Neutrophil (primary cell): Measurements from ENCODE around the gene RB1.
A peak's percentile ranks its signal among the peaks of the same experiment; 100 is the strongest.

Experiments used
- H3K27ac ChIP-seq: fragments of 200-600 bp; sonication (generic); 2 replicates; pipeline ENCODE4 v1.5.1; 2016; ENCODE audit warnings: mild to moderate bottlenecking, moderate library complexity
- H3K27me3 ChIP-seq: fragments of 200-600 bp; sonication (generic); 2 replicates; pipeline ENCODE4 v1.6.0; 2016; ENCODE audit warnings: mild to moderate bottlenecking
- H3K36me3 ChIP-seq: fragments of 200-600 bp; sonication (generic); 2 replicates; pipeline ENCODE4 v1.5.1; 2017
- H3K4me1 ChIP-seq, 2 experiments: fragments of 200-600 bp in 1 of 2; sonication (generic) in 1 of 2; 1 replicate in 1 of 2; 2 replicates in 1 of 2; pipeline versions ENCODE4 v1.5.1 to v1.6.1; 2013 to 2016; ENCODE audit warnings: low read depth in 1 of 2, low read length in 1 of 2, mild to moderate bottlenecking in 1 of 2, moderate library complexity in 1 of 2; ENCODE audit not compliant: control insufficient read depth in 1 of 2, insufficient read depth in 1 of 2
- H3K4me3 ChIP-seq, 2 experiments: fragments of 200-600 bp in 1 of 2; sonication (generic) in 1 of 2; 1 replicate in 1 of 2; 2 replicates in 1 of 2; pipeline ENCODE4 v1.5.1; 2013 to 2016; ENCODE audit warnings: low read depth in 1 of 2, low read length in 1 of 2, mild to moderate bottlenecking in 1 of 2, moderate library complexity in 1 of 2
- H3K9me3 ChIP-seq: fragments of 200-600 bp; sonication (generic); 2 replicates; pipeline ENCODE4 v1.5.1; 2016
- TF ChIP-seq, protein P1 (sequence below): fragments of 200-600 bp; sonication (generic); IDR thresholded peaks from 2 replicates; pipeline ENCODE4 v1.5.1; 2016; ENCODE audit warnings: antibody characterized with exemption

Gene RB1

DNA sequence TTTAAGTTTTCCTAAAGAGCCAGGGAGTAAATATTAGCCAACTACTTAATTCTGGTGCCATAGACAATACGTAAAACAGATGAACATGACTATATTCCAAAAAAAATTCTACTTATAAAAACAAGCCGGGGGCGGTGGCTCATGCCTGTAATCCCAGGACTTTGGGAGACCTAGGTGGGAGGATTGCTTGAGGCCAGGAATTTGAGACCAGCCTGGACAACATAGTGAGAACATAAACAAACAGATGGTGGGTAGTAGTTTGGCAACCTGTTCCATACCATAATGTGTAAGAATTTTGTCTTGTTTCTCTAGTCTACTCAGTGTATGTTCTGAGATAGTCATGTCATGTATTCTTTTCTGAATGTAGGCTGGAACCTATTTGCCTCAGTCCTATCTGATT is 45.1 kb upstream of the RB1 start:
- H3K36me3 ChIP-seq: peaks cover 100% of the 10 kb centered on the region
- TF ChIP-seq, protein P1, sequence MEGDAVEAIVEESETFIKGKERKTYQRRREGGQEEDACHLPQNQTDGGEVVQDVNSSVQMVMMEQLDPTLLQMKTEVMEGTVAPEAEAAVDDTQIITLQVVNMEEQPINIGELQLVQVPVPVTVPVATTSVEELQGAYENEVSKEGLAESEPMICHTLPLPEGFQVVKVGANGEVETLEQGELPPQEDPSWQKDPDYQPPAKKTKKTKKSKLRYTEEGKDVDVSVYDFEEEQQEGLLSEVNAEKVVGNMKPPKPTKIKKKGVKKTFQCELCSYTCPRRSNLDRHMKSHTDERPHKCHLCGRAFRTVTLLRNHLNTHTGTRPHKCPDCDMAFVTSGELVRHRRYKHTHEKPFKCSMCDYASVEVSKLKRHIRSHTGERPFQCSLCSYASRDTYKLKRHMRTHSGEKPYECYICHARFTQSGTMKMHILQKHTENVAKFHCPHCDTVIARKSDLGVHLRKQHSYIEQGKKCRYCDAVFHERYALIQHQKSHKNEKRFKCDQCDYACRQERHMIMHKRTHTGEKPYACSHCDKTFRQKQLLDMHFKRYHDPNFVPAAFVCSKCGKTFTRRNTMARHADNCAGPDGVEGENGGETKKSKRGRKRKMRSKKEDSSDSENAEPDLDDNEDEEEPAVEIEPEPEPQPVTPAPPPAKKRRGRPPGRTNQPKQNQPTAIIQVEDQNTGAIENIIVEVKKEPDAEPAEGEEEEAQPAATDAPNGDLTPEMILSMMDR: no peak

DNA sequence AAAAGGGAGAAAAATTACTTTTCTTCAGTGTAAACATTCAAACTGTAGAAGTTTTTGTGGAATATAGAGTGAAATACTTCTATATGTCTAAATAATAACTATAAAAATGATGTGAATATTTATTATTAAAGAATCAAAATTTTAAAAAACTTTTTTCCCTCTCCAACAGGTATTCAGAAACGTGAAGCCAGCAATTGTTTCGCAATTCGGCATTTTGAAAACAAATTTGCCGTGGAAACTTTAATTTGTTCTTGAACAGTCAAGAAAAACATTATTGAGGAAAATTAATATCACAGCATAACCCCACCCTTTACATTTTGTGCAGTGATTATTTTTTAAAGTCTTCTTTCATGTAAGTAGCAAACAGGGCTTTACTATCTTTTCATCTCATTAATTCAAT is 42.6 kb upstream of the RB1 start:
- no peaks in the 10 kb centered on the region for H3K4me1 ChIP-seq
- H3K4me3 ChIP-seq: no peak overlapping the region
- peak overlapping the region; percentile 18 for H3K27ac ChIP-seq
- TF ChIP-seq, protein P1: no peak
- H3K9me3 ChIP-seq: no peaks in the 10 kb centered on the region
- no peaks in the 10 kb centered on the region for H3K27me3 ChIP-seq
- peaks cover 100% of the 10 kb centered on the region for H3K36me3 ChIP-seq

More for the DNA sequence above, 45.1 kb upstream of the RB1 start:
- H3K9me3 ChIP-seq: no peaks in the 10 kb centered on the region
- H3K4me1 ChIP-seq: no peaks in the 10 kb centered on the region
- H3K4me3 ChIP-seq: no peak overlapping the region
- no peaks in the 10 kb centered on the region for H3K27me3 ChIP-seq
- no peak overlapping the region for H3K27ac ChIP-seq

DNA sequence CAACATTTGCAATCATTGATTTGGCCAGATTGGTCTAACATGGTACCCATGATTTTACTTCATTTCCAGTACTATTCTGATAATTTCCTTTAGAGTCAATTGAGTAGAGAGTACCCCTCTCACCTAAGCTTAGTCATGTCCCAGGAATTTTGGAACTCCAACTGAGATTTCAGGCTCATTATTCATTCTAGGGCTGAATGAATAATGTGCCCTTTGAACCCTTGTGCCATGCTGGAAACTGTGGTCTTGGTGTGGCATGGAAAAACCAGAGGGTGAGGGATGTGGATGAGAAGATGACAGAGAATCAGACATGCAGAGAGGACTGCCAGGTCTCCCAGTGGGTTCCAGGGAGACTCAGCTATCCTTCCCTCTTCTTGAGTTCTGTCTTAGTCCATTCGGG is 40.4 kb upstream of the RB1 start:
- Histone ChIP-seq H3K4me1 (no peaks in the 10 kb centered on the region), H3K36me3 (peaks cover 91% of the 10 kb centered on the region), H3K4me3 (no peak overlapping the region), H3K9me3 (no peaks in the 10 kb centered on the region), H3K27ac (peak overlapping the region; percentile 26), H3K27me3 (no peaks in the 10 kb centered on the region)
- TF ChIP-seq, protein P1: no peak

DNA sequence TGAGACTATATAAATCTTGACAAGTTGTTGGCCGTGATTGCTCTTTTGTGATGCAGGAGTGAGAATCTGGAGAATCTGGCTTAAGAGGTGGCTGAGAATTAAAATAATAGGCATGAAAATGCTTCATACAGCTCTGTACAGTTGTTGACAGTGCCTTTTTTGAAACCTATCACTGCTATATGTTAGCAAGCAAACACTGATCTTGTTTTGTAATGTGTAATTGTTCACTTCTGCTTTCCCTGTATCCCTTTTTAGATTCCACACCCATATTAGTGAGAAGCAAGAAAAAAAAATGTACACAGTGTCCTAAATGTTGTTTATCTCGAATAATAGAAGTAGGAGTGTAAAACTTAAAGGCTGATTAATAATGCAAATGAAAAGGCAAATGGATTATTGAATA is 39.5 kb upstream of the RB1 start:
- peaks cover 82% of the 10 kb centered on the region for H3K36me3 ChIP-seq
- no peaks in the 10 kb centered on the region for H3K4me1 ChIP-seq
- H3K27me3 ChIP-seq: no peaks in the 10 kb centered on the region
- H3K27ac ChIP-seq: peak overlapping the region; percentile 26
- no peak overlapping the region for H3K4me3 ChIP-seq
- no peaks in the 10 kb centered on the region for H3K9me3 ChIP-seq
- TF ChIP-seq, protein P1: no peak

DNA sequence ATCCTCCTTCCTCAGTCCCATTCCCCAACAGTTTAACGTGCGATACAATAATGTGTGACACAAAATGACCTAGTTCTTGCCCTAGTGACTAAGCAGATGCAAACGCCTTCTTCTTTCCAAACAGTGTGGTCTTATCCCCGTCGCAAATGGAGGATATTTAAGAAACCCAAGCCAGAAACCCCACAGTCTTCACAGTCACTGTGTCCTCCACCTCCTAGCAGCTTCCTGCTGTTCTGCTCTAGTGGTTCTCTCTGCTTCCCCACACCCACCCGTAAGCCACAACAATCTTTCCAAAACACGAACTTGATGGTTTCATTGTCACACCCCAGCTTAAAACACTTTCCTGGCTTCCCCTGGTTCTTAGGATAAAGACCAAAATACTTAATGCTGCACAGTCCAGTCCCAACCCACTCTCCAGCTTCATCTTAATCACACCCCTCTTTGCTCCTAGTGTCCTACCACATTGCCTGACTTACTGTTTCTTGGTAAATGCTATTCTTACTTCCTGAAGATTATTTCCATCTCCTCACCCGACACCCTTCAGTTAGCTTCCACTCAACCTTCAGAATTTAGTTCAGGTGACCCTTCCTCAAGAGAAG is 38.2 kb upstream of the RB1 start:
- H3K9me3 ChIP-seq: no peaks in the 10 kb centered on the region
- peaks cover 82% of the 10 kb centered on the region for H3K36me3 ChIP-seq
- H3K4me1 ChIP-seq: no peaks in the 10 kb centered on the region
- no peak overlapping the region for H3K4me3 ChIP-seq
- TF ChIP-seq, protein P1: no peak
- H3K27ac ChIP-seq: peak overlapping the region; percentile 26
- no peaks in the 10 kb centered on the region for H3K27me3 ChIP-seq

DNA sequence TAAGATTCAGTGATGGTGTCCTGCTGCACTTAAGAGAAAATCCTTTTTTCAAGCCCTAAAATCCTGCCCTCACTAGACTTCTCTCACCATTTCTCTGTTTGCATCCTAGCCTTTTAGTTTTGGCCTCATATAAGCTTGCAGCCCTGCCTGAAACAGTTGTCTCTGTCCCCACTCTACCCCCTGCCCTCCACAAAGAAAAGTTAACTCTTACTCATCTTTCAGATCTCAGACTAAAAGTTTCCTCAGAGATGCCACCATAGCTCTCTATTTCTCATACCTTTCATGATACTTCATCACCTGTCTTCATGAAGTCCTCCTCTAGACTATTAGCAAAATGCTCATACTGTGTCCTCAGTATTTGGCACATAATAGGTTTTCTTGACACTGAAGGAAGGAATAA is 37.4 kb upstream of the RB1 start:
- Histone ChIP-seq H3K9me3 (no peaks in the 10 kb centered on the region), H3K4me1 (no peaks in the 10 kb centered on the region), H3K27me3 (no peaks in the 10 kb centered on the region), H3K4me3 (no peak overlapping the region), H3K27ac (peak overlapping the region; percentile 19), H3K36me3 (peaks cover 77% of the 10 kb centered on the region)
- TF ChIP-seq, protein P1: no peak
